Gastrocnemius medialis (tissue), 4 donors: ENCODE measurements around the gene NRG3.

Experiments
- POLR2A ChIP-seq, 2 donors: fragments of 450-650 bp; IDR thresholded peaks; one replicate each; pipeline ENCODE4 v1.6.1; 2017; ENCODE audit warnings: antibody characterized with exemption in 2 of 2, mild to moderate bottlenecking in 2 of 2, moderate library complexity in 2 of 2
- TF ChIP-seq, protein P1 (sequence below), 5 experiments: fragments of 450-650 bp in 3 of 5; fragments of 200-600 bp in 2 of 5; sonication (generic) in 2 of 5; IDR thresholded peaks in 4 of 5; conservative IDR thresholded peaks in 1 of 5; 1 replicate in 4 of 5; 2 replicates in 1 of 5; pipeline ENCODE4 v1.5.1; 2016 to 2019; ENCODE audit warnings: antibody characterized with exemption in 5 of 5, mild to moderate bottlenecking in 3 of 5, moderate library complexity in 3 of 5

DNA sequence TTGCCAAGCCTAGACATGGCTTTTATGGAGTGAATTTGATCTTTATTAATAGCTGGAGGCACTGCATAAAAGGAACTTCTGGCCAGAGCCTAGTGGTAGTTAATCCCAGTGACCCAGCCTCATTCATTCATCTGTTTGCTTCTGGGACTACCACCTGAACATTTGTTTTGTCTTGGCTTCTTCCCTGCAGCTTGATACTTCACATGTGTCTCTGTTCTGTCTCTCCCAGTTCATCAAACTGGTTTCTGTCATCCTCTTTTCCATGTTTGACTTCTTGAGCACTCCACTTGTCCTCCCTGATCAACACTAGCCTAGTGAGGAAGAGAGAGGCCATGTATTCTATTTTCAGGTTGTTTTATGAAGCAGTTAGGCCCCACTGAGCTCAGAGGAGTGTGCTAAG lies 163.6 kb downstream of the NRG3 start:
- TF ChIP-seq, protein P1, sequence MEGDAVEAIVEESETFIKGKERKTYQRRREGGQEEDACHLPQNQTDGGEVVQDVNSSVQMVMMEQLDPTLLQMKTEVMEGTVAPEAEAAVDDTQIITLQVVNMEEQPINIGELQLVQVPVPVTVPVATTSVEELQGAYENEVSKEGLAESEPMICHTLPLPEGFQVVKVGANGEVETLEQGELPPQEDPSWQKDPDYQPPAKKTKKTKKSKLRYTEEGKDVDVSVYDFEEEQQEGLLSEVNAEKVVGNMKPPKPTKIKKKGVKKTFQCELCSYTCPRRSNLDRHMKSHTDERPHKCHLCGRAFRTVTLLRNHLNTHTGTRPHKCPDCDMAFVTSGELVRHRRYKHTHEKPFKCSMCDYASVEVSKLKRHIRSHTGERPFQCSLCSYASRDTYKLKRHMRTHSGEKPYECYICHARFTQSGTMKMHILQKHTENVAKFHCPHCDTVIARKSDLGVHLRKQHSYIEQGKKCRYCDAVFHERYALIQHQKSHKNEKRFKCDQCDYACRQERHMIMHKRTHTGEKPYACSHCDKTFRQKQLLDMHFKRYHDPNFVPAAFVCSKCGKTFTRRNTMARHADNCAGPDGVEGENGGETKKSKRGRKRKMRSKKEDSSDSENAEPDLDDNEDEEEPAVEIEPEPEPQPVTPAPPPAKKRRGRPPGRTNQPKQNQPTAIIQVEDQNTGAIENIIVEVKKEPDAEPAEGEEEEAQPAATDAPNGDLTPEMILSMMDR (IDR thresholded peaks at IDR 0.05 in 4 of 5, conservative IDR thresholded peaks at IDR 0.05 in 1 of 5) = no peak
- TF ChIP-seq POLR2A (IDR thresholded peaks at IDR 0.05) = no peak
